A172 (cell line): ENCODE data around the gene PLA2G4F. TPM values are rescaled to one million over a fixed set of nuclear protein-coding genes. Genes with fewer than 3 reads are reported as not detected.

ENCODE experiments used
- DNase-seq: peaks from one replicate; pipeline ENCODE4 v3.0.0-alpha.2; 2015; ENCODE audit warnings: low spot score
- total RNA-seq: library from RNA; depleted of rRNA; stranded (reverse); fragments of >200 nt; shearing (Covaris generic); gene quantifications from 2 replicates; pipeline ENCODE4 v1.2.3, GENCODE V29; 2014; rRNA removed

Gene PLA2G4F
- total RNA-seq, result not detected in 2 replicates

- no peak for DNase-seq
These were observed at the start of gene PLA2G4F for GRCh38 chr15:42156243-42156922. PLA2G4F (minus strand) TSS chr15:42156636; CDS start chr15:42156549, 87 bp downstream.

DNA sequence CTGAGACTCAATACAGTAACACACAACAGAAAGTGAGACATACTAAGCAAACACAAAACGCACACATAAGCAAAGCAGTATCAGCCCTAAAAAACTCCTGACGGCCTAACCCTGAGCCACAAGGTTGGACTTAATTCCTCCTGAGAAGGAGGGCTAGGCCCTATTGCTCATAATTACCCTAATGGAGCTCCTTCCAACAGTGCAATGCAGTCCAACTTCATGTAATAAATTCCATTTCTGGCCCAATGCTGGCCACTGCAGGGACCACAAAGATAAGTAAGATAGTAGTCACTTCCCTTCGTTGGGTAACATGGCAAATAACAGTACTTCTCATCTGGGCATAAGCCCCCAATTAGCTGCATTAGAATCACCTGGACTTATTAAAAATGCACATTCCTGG, 47.5 kb upstream of the PLA2G4F start:
- DNase-seq, result no peak

- no peak for DNase-seq
These were observed 46.2 kb upstream of the PLA2G4F start for GRCh38 chr15:42202653-42203052.

- no peak for DNase-seq
These were observed 45.4 kb upstream of the PLA2G4F start for GRCh38 chr15:42201801-42202200.

GRCh38 chr15:42199126-42199525, 42.7 kb upstream of the PLA2G4F start:
- no peak for DNase-seq

DNA sequence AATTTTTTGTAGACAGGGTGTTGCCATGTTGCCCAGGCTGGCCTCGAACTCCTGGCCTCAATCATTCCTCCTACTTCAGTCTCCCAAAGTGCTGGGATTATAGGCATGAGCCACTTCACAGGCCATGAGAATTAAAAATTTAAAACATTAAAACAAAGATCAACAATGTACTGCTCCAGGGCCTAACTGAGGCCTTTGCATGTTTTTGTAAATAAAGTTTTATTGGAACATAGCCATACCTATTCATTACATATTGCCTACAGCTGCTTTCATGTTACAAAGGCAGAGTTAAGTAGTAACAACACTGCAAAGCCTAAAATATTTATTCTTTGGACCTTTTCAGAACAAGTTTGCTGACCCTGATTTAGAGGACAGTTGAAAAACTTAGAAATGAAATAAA, 42.1 kb upstream of the PLA2G4F start:
- no peak for DNase-seq

GRCh38 chr15:42194513-42194912, 38.1 kb upstream of the PLA2G4F start:
- DNase-seq, result peak; percentile 10

DNA sequence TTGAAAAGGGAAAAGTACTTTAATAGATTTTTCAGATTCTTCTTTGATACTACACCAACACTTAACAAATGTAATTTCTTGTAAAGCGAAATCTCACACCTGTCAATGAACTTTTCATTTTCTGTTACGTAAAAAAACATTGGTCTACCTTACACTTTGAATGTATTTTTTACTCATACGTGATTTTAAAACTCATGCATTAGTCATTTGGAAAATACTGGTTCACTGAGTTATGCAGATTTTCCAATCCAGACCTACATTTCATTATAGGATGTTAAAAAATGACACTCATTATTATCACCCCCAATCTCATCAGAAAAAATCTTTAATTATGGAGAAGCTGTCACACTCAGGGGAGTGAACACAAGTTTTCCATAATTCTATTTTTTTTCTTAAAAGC, 36.9 kb upstream of the PLA2G4F start:
- no peak for DNase-seq

DNA sequence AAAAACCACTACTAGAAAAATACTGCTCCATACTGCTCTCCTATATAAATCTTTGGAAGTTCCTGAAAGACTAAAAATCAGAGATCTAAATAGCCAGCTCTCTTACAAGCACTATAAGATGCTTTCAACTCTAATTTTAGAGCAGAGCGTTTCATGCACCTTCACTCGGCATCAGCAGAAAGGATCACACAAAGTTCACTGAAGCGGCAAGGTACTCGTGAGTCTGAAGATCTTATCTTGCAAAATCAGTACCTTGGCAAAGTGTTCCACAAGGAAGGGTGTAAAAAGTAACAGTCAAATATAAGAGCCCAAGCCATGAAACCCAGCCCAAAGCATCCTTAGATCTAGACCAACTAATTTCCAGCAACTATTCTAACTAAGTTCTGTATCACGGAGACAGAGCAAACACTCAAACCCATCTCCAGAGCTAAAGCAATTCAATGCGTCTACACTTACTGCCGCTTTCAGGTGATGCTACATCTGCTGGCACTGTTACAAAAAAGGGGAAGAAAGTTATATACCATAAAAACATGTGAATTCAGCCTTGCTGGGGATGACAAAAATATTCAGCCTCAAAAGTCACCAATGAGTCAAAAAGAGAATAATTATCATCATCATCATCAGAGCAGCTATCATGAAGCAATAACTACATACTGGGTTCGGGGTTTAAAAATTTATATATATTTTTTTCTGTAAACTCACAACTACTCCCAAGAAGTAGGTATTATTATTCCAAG, 35.3 kb upstream of the PLA2G4F start:
- no peak for DNase-seq

GRCh38 chr15:42190370-42190769, 33.9 kb upstream of the PLA2G4F start:
- no peak for DNase-seq

GRCh38 chr15:42185801-42186200, 29.4 kb upstream of the PLA2G4F start:
- DNase-seq, result no peak

DNA sequence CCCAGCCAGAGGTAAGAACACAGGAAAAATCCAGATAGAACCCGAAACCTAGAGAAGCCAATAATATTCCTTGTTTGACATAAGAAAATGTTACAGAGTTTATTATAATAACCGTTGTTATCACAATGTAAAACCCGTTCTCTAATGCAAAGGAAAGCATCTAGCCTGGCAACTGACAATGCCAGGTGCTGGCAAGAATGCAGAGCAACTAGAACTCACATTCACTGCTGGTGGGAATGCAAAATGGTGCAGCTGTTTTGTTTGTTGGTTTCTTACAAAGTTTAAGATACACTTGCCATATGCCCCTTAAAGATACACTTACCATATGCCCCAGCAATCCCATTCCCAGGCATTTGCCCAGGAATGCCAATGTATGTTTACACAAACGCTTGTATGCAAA, 28.3 kb upstream of the PLA2G4F start:
- no peak for DNase-seq

- DNase-seq, result no peak
These were observed 27.9 kb upstream of the PLA2G4F start for GRCh38 chr15:42184296-42184695.

- DNase-seq, result no peak
These were observed 26.5 kb upstream of the PLA2G4F start for GRCh38 chr15:42182961-42183360.

GRCh38 chr15:42182328-42182886, 26.0 kb upstream of the PLA2G4F start:
- no peak for DNase-seq

DNA sequence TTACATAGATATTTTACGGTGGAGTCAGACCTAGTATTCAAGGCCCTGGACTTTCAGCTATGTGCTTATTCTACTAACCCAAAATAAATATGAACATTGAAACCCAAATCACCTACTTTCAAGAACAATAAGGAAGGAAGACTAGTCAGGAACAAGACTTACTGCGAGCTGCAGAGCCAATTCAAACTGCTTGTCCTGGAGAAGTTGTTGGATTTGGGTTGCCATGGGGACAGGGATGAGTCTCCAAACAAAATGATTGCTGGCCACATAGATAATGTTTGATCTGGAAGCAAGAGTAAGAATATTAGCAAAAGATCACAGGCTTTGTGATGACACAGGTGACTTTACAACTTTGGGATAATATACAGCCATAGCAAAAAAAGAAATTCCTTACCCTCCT, 21.6 kb upstream of the PLA2G4F start:
- no peak for DNase-seq

- DNase-seq, result no peak
These were observed 19.2 kb upstream of the PLA2G4F start for GRCh38 chr15:42175671-42176070.

DNA sequence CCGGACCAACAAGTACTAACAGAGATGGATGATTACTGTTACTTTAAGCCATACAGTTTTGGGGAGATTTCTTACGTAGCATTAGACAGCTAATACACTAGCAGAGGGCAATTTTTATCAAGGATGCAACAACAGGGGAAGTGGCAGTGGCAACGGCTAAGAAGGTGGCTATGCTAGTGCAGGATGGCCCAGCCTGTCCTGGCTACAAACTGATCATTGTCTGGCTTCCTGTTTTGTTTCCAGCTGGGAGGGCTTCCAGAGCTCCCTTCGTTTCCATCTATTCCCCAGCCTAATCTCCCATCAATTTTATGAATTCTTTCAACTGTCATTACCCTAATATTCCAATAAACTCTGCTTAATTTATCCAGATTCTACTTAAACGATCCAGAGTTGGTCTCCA, 16.0 kb upstream of the PLA2G4F start:
- no peak for DNase-seq

DNA sequence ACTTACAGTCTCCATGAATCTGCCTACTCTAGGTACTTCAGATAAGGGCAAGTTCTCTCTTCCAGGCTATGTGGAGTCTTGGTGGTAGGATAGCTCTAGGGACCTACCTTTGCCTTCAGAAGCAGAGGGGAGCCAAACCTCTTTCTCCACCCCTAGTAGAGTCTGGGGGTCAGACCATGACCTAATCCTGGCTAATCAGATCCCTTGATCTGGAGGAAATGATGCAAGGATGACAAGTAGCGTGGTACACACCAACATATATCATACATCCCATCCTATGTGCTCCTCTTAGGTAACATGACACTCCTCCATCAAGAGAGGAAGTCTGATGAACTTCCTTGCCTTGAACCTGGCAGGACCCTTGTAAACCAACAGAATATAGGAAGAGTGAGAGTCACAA, 15.4 kb upstream of the PLA2G4F start:
- DNase-seq, result no peak

DNA sequence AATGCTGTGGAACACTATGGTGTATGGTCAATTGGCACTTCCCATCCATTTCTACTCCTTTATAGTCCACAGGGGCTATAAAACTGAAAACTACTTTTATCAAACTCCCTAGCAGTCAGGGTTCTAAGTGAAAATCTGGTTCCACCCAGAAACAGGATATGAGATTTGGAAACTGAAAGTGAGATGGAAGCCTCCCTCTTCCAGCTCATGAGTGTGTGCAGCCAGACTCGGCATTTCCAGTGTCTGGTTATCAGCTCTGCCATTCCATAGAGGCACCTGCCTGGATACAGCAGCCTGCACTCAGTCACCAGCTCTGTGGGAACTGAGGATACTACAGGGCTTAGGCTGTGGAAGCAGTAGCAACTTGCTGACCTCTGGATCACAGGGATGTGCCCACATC, 14.7 kb upstream of the PLA2G4F start:
- no peak for DNase-seq

GRCh38 chr15:42166225-42166940, 9.9 kb upstream of the PLA2G4F start:
- no peak for DNase-seq

- peak; percentile 28 for DNase-seq
These were observed 8.7 kb upstream of the PLA2G4F start for GRCh38 chr15:42165106-42165505.
